ENCODE measurements around the gene STIL. TPM values are rescaled to one million over a fixed set of nuclear protein-coding genes. Genes with fewer than 3 reads are reported as not detected.
A peak's percentile ranks its signal among the peaks of the same experiment; 100 is the strongest.
"Not testable (repeated sequence)": the region's sequence is repeated elsewhere in the genome, so short reads cannot be mapped to it uniquely, and the experiment has no call there.

Gene STIL
- total RNA-seq, 1 experiment from 2014 or later: 26.4 TPM

DNA sequence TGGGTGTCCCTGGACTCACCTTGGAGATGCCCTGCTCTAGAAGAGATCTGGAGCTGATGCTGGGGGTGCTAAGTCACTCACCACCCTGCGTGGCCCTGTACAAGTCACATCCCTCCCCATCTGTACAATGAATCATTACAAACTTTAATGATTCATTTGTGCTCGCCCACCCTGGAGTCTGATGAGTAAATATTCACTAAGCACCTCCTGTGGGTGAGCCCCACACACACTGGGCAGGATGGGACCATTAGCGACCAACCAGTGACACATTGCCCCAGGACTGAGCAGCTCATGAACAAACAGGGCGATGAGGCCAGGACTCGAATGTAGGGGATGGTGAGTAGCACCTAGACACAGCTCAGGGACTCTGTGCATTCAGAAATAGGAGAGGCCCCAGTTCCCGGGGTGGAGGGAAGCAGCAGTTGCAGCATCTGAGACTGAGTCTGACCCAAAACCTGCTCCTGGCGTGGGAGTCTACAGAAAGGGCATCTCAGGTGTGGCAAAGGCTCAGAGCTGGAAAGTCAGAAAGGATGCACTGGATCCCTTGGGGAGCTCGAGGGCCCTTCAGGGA lies 106.1 kb downstream of the STIL start:
- no peak overlapping the region for H3K4me3 ChIP-seq (ENCODE audit: low read depth, low read length)
- H3K9me3 ChIP-seq: peaks cover 4% of the 10 kb centered on the region; the same call in 1 of the 2 replicates
- TF ChIP-seq, protein P1, sequence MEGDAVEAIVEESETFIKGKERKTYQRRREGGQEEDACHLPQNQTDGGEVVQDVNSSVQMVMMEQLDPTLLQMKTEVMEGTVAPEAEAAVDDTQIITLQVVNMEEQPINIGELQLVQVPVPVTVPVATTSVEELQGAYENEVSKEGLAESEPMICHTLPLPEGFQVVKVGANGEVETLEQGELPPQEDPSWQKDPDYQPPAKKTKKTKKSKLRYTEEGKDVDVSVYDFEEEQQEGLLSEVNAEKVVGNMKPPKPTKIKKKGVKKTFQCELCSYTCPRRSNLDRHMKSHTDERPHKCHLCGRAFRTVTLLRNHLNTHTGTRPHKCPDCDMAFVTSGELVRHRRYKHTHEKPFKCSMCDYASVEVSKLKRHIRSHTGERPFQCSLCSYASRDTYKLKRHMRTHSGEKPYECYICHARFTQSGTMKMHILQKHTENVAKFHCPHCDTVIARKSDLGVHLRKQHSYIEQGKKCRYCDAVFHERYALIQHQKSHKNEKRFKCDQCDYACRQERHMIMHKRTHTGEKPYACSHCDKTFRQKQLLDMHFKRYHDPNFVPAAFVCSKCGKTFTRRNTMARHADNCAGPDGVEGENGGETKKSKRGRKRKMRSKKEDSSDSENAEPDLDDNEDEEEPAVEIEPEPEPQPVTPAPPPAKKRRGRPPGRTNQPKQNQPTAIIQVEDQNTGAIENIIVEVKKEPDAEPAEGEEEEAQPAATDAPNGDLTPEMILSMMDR (IDR thresholded peaks at IDR 0.05; ENCODE audit: insufficient read depth in 1 of 2, low read depth in 1 of 2, low read length in 1 of 2, severe bottlenecking in 1 of 2, unreplicated experiment in 1 of 2): no peak
- no peaks in the 10 kb centered on the region for H3K4me1 ChIP-seq
- intact Hi-C loops (cut with micrococcal nuclease; ENCODE audit: unreplicated experiment): no loop called here
- Mint-ChIP-seq H3K27ac (ENCODE audit: unreplicated experiment) (no peak overlapping the region), H3K36me3 (ENCODE audit: insufficient read depth, unreplicated experiment) (peaks cover 9% of the 10 kb centered on the region), H3K27me3 (ENCODE audit: insufficient read depth, unreplicated experiment) (no peaks in the 10 kb centered on the region), H3K9me3 (ENCODE audit: unreplicated experiment) (no peaks in the 10 kb centered on the region), H3K4me3 (ENCODE audit: unreplicated experiment) (no peak overlapping the region), H3K4me1 (ENCODE audit: low read depth, unreplicated experiment) (peaks cover 6% of the 10 kb centered on the region)
- no peak for DNase-seq
- H3K36me3 ChIP-seq (ENCODE audit: control insufficient read depth, insufficient read depth, low read length): no peaks in the 10 kb centered on the region
- no TSS peak for BruUV-seq (replicated peaks)
- H3K27me3 ChIP-seq (replicated peaks; ENCODE audit: control insufficient read depth, insufficient read depth, low read length): no peaks in the 10 kb centered on the region
- ChIA-PET CTCF (no interaction called here), POLR2A (no interaction called here)

DNA sequence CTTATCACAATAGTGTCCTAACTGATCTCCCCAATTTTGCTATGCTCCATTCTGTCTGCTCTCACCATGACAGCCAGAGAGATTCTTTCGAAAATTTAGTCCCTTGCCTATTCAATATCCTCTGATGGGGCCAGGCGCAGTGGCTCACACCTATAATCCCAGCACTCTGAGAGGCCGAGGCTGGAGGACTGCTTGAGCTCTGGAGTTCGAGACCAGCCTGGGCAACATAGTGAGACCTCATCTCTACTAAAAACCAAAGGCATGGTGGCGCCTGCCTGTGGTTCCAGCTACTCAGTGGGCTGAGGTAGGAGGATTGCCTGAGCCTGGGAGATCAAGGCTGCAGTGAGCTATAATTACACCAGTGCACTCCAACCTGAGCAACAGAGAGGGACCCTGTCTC lies 108.0 kb downstream of the STIL start:
- no peaks in the 10 kb centered on the region for H3K9me3 Mint-ChIP-seq (ENCODE audit: unreplicated experiment)
- intact Hi-C loops (cut with micrococcal nuclease; ENCODE audit: unreplicated experiment): no loop called here
- ChIA-PET POLR2A (no interaction called here), CTCF (no interaction called here)
- H3K27ac Mint-ChIP-seq (ENCODE audit: unreplicated experiment): peak overlapping the region; percentile 74
- H3K4me1 Mint-ChIP-seq (ENCODE audit: low read depth, unreplicated experiment): peaks cover 6% of the 10 kb centered on the region
- Histone ChIP-seq H3K27me3 (replicated peaks; ENCODE audit: control insufficient read depth, insufficient read depth, low read length) (no peaks in the 10 kb centered on the region), H3K4me1 (no peaks in the 10 kb centered on the region), H3K36me3 (ENCODE audit: control insufficient read depth, insufficient read depth, low read length) (no peaks in the 10 kb centered on the region), H3K9me3 (peaks cover 7% of the 10 kb centered on the region; the same call in 1 of the 2 replicates), H3K4me3 (ENCODE audit: low read depth, low read length) (no peak overlapping the region)
- H3K36me3 Mint-ChIP-seq (ENCODE audit: insufficient read depth, unreplicated experiment): peaks cover 7% of the 10 kb centered on the region
- BruUV-seq (replicated peaks): no TSS peak
- TF ChIP-seq, protein P1 (IDR thresholded peaks at IDR 0.05; ENCODE audit: insufficient read depth in 1 of 2, low read depth in 1 of 2, low read length in 1 of 2, severe bottlenecking in 1 of 2, unreplicated experiment in 1 of 2): no peak
- H3K4me3 Mint-ChIP-seq (ENCODE audit: unreplicated experiment): no peak overlapping the region
- H3K27me3 Mint-ChIP-seq (ENCODE audit: insufficient read depth, unreplicated experiment): no peaks in the 10 kb centered on the region
- no peak for DNase-seq

DNA sequence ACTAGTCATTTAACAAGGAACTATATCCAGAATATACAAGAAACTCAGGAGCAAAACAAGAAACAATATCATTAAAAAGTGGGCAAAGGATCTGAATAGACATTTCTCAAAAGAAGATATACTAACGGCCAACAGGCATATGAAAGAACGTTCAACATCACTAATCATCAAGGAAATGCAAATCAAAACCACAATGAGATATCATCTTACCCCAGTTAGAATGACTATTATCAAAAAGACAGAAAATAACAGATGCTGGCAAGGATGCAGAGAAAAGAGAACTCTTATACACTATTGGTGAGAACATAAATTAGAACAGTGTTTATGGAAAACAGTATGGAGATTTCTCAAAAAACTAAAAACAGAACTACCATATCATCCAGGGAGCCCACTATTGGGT lies 110.4 kb downstream of the STIL start:
- H3K36me3 ChIP-seq (ENCODE audit: control insufficient read depth, insufficient read depth, low read length); H3K4me1 ChIP-seq; H3K27ac Mint-ChIP-seq (ENCODE audit: unreplicated experiment); POLR2A ChIA-PET; H3K27me3 ChIP-seq (replicated peaks; ENCODE audit: control insufficient read depth, insufficient read depth, low read length); H3K9me3 Mint-ChIP-seq (ENCODE audit: unreplicated experiment); H3K4me1 Mint-ChIP-seq (ENCODE audit: low read depth, unreplicated experiment); intact Hi-C loops (cut with micrococcal nuclease; ENCODE audit: unreplicated experiment); H3K4me3 Mint-ChIP-seq (ENCODE audit: unreplicated experiment); BruUV-seq (replicated peaks); DNase-seq; H3K4me3 ChIP-seq (ENCODE audit: low read depth, low read length); H3K36me3 Mint-ChIP-seq (ENCODE audit: insufficient read depth, unreplicated experiment); H3K9me3 ChIP-seq; H3K27me3 Mint-ChIP-seq (ENCODE audit: insufficient read depth, unreplicated experiment): not testable (repeated sequence)
- CTCF ChIA-PET: interaction anchor here (0.6 kb wide), 1 partner anchor 125 kb away, joined by 5 read pairs; no protein-coding TSS in a partner anchor

DNA sequence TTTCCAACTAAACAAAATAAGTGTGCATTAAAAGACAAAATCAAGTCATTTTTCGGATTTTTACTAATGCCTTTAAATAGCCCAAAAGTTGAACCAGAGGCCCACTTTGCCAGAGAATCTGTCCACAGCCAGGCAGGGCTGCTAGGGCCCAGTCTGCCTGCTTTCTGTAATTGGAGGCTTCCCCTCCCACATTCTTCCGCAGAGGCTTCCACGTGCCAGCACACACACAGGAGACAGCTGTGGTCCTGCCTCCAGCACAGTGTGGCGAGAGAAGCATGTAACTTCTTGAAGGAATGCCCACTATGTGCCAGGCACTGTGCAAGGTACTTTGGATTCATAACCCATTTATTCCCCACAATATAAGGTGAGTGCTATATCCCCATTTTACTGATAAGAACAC lies 112.8 kb downstream of the STIL start:
- H3K36me3 Mint-ChIP-seq (ENCODE audit: insufficient read depth, unreplicated experiment): no peaks in the 10 kb centered on the region
- Histone ChIP-seq H3K4me3 (ENCODE audit: low read depth, low read length) (no peak overlapping the region), H3K36me3 (ENCODE audit: control insufficient read depth, insufficient read depth, low read length) (no peaks in the 10 kb centered on the region), H3K4me1 (no peaks in the 10 kb centered on the region), H3K27me3 (replicated peaks; ENCODE audit: control insufficient read depth, insufficient read depth, low read length) (no peaks in the 10 kb centered on the region), H3K9me3 (peaks cover 7% of the 10 kb centered on the region; the same call in 1 of the 2 replicates)
- no peaks in the 10 kb centered on the region for H3K9me3 Mint-ChIP-seq (ENCODE audit: unreplicated experiment)
- no peak overlapping the region for H3K4me3 Mint-ChIP-seq (ENCODE audit: unreplicated experiment)
- TF ChIP-seq, protein P1 (IDR thresholded peaks at IDR 0.05; ENCODE audit: insufficient read depth in 1 of 2, low read depth in 1 of 2, low read length in 1 of 2, severe bottlenecking in 1 of 2, unreplicated experiment in 1 of 2): no peak
- ChIA-PET POLR2A (no interaction called here), CTCF (no interaction called here)
- intact Hi-C loops (cut with micrococcal nuclease; ENCODE audit: unreplicated experiment): no loop called here
- no peak for DNase-seq
- BruUV-seq (replicated peaks): no TSS peak
- H3K27me3 Mint-ChIP-seq (ENCODE audit: insufficient read depth, unreplicated experiment): no peaks in the 10 kb centered on the region
- no peak overlapping the region for H3K27ac Mint-ChIP-seq (ENCODE audit: unreplicated experiment)
- H3K4me1 Mint-ChIP-seq (ENCODE audit: low read depth, unreplicated experiment): peaks cover 13% of the 10 kb centered on the region
